ENCODE data around the gene CD302. TPM values are rescaled to one million over a fixed set of nuclear protein-coding genes. Genes with fewer than 3 reads are reported as not detected.

The CD302 gene
- total and polyA plus RNA-seq, 10 of the 15 experiments (the other 5 are each of a cell fraction or from before 2014, with no cell fraction given) = 0.48 to 4.0 (median 2.1) TPM

DNA sequence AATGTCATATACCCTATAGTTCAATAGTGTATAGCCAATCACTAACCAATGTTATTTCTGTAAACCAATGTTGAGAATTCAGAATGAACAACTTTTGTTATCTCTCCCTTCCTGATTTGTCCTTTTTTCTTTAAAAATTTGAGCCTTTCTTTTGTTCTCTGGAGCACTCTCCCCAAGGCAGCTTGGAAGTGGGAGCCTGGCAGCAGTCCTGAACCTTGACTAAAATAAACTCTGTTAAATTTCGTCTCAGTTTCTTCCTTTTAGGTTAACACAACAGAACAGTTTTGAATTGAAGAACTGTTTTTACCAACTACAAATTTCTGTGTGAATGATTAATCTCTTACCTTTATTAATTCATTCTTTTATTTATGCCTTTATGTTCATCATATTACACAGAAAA lies 35.9 kb downstream of the CD302 start (continued):
- TF ChIP-seq, protein P1, sequence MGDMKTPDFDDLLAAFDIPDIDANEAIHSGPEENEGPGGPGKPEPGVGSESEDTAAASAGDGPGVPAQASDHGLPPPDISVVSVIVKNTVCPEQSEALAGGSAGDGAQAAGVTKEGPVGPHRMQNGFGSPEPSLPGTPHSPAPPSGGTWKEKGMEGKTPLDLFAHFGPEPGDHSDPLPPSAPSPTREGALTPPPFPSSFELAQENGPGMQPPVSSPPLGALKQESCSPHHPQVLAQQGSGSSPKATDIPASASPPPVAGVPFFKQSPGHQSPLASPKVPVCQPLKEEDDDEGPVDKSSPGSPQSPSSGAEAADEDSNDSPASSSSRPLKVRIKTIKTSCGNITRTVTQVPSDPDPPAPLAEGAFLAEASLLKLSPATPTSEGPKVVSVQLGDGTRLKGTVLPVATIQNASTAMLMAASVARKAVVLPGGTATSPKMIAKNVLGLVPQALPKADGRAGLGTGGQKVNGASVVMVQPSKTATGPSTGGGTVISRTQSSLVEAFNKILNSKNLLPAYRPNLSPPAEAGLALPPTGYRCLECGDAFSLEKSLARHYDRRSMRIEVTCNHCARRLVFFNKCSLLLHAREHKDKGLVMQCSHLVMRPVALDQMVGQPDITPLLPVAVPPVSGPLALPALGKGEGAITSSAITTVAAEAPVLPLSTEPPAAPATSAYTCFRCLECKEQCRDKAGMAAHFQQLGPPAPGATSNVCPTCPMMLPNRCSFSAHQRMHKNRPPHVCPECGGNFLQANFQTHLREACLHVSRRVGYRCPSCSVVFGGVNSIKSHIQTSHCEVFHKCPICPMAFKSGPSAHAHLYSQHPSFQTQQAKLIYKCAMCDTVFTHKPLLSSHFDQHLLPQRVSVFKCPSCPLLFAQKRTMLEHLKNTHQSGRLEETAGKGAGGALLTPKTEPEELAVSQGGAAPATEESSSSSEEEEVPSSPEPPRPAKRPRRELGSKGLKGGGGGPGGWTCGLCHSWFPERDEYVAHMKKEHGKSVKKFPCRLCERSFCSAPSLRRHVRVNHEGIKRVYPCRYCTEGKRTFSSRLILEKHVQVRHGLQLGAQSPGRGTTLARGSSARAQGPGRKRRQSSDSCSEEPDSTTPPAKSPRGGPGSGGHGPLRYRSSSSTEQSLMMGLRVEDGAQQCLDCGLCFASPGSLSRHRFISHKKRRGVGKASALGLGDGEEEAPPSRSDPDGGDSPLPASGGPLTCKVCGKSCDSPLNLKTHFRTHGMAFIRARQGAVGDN (IDR thresholded peaks at IDR 0.05) = no peak
- TF ChIP-seq ZNF207 (IDR thresholded peaks at IDR 0.05; ENCODE audit: borderline replicate concordance) (no peak), MTA3 (IDR thresholded peaks at IDR 0.05; ENCODE audit: borderline replicate concordance, low read length) (no peak), SMAD5 (IDR thresholded peaks at IDR 0.05; ENCODE audit: low read depth) (no peak), KAT2A (conservative IDR thresholded peaks at IDR 0.05; ENCODE audit: control insufficient read depth, low read depth, low read length) (no peak), POLR2AphosphoS2 (IDR thresholded peaks at IDR 0.05; ENCODE audit: low read depth, low read length) (no peak), LARP7 (IDR thresholded peaks at IDR 0.05) (no peak), FOXK2 (IDR thresholded peaks at IDR 0.05) (no peak), ETV6 (conservative IDR thresholded peaks at IDR 0.05 in 1 of 2, IDR thresholded peaks at IDR 0.05 in 1 of 2; ENCODE audit: borderline replicate concordance in 1 of 2, low read depth in 1 of 2) (no peak)

DNA sequence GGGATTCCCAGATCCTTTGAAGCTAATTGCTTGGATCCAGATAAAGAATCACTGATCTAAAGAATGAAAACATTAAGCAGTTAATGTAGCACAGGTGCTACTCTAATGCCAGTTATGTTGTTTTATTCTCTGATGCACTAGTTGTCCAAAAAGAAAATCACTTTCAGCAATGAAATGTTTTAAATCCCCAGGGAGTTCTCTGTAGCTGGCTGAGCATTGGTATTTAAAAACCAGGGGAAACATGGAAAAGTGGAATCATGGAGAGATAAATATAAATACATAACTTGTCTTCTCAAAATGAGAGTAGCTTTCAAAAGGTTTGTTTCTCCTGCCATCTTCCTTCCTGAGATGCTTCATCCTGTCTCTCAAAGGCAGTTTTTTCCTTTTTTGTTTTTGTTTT lies 37.7 kb downstream of the CD302 start:
- H3K9me3 ChIP-seq (replicated peaks; ENCODE audit: control insufficient read depth, insufficient read depth, low read length) = no peaks in the 10 kb centered on the region
- RAD21 ChIA-PET (ENCODE audit: unreplicated experiment) = no interaction called here
- no peak for ATAC-seq
- no peak overlapping the region for H2AFZ ChIP-seq (ENCODE audit: control insufficient read depth, low read depth, low read length)
- no peaks in the 10 kb centered on the region for H3K4me1 ChIP-seq (ENCODE audit: control insufficient read depth, insufficient read depth, low read length)
- intact Hi-C loops (cut with micrococcal nuclease; ENCODE audit: unreplicated experiment) (no loop called here), in situ Hi-C loops (cut with MboI) (no loop called here)
- H4K20me1 ChIP-seq (ENCODE audit: control insufficient read depth, insufficient read depth) = no peaks in the 10 kb centered on the region; the same call in 1 of the 2 replicates
- H3K79me2 ChIP-seq (ENCODE audit: control insufficient read depth, insufficient read depth, low read length) = no peaks in the 10 kb centered on the region
- DNase-seq (ENCODE audit: low read depth, low spot score) = no peak
- H3K4me2 ChIP-seq (ENCODE audit: control insufficient read depth, insufficient read depth) = no peak overlapping the region
- CTCF ChIA-PET = interaction anchor here (0.6 to 0.7 kb wide), 3 partner anchors 51 to 347 kb away, joined by 3 read pairs; no protein-coding TSS in a partner anchor
- SMC1A ChIA-PET (ENCODE audit: uncharacterized antibody, unreplicated experiment) = interaction anchor here (0.7 to 1.0 kb wide), 2 partner anchors 180 to 560 kb away, joined by 3 read pairs; no protein-coding TSS in a partner anchor
- no peak overlapping the region for H3K9ac ChIP-seq (ENCODE audit: control insufficient read depth, insufficient read depth, low read length)
- TF ChIP-seq SIX5 (IDR thresholded peaks at IDR 0.05; ENCODE audit: low read depth, low read length, severe bottlenecking) (no peak), IRF4 (IDR thresholded peaks at IDR 0.05; ENCODE audit: low read depth, low read length) (no peak)
- POLR2A ChIA-PET = no interaction called here
- H3K27me3 ChIP-seq (replicated peaks in 1 of 2; ENCODE audit: control insufficient read depth in 2 of 2, insufficient read depth in 2 of 2, low read length in 1 of 2) = no peaks in the 10 kb centered on the region
- H3K27ac ChIP-seq (ENCODE audit: control insufficient read depth, insufficient read depth) = no peak overlapping the region
- no peak overlapping the region for H3K4me3 ChIP-seq
- FAIRE-seq = no peak
- BruUV-seq (replicated peaks) = no TSS peak
- peaks cover 0 to 15% of the 10 kb centered on the region in 2 experiments for H3K36me3 ChIP-seq (ENCODE audit: control insufficient read depth in 2 of 2, insufficient read depth in 2 of 2, low read length in 1 of 2)
